GM12878 (cell line): ENCODE measurements around the gene RHCE. TPM values are rescaled to one million over a fixed set of nuclear protein-coding genes. Genes with fewer than 3 reads are reported as not detected.
A peak's percentile ranks its signal among the peaks of the same experiment; 100 is the strongest.

Source experiments
- CEBPZ ChIP-seq: fragments of 150-350 bp; IDR thresholded peaks from 2 replicates; pipeline ENCODE4 v1.6.1; 2016; ENCODE audit warnings: low read depth, low read length
- PAX5 ChIP-seq: IDR thresholded peaks from 2 replicates; pipeline ENCODE4 v1.6.1; 2011; ENCODE audit warnings: low read depth, low read length, borderline replicate concordance
- ZBTB11 ChIP-seq: fragments of 450-650 bp; formaldehyde crosslinking; IDR thresholded peaks from 2 replicates; pipeline ENCODE4 v1.5.0; 2022; ENCODE audit warnings: mild to moderate bottlenecking, missing genetic modification characterization
- polyA plus RNA-seq, 11 experiments: library from polyadenylated mRNA; depleted of rRNA in 4 of 11; unstranded in 6 of 11; stranded (reverse) in 5 of 11; fragments of >200 nt; fragmentation: Nextera tagmentation in 4 of 11; fragmentation: Illumina TruSeq in 1 of 11; extraction: Ambion mirVana in 4 of 11; extraction: Trizol in 1 of 11; gene quantifications; 1 replicate in 1 of 11; 2 replicates in 10 of 11; pipeline versions ENCODE4 v1.2.1 to v1.2.3, GENCODE V29; 2011 to 2016; ENCODE audit warnings: inconsistent platforms in 2 of 11, missing spikeins in 2 of 11, low read depth in 1 of 11
- total RNA-seq, 4 experiments: library from RNA; depleted of rRNA in 3 of 4; stranded (reverse); fragments of >200 nt in 3 of 4; fragmentation: Illumina TruSeq in 1 of 4; extraction: Trizol in 1 of 4; gene quantifications; 2 replicates each; pipeline versions ENCODE4 v1.2.1 to v1.2.3, GENCODE V29; 2013 to 2021

RHCE gene
- total and polyA plus RNA-seq, 10 of the 15 experiments (the other 5 are each of a cell fraction or from before 2014, with no cell fraction given), result 0.06 to 0.41 (median 0.22) TPM; not detected in 2

GRCh38 chr1:25430073-25430966, 9.7 kb upstream of the RHCE start, which contains the start of gene MACO1 (continued):
- TF ChIP-seq CEBPZ, result peak; percentile 94
- TF ChIP-seq ZBTB11, result no peak
- TF ChIP-seq PAX5, result 0 out of 2 replicates have a peak, but pooled peaks have one; percentile 29
- TF ChIP-seq, all 136 proteins: peak for 59
